ENCODE results near the gene LCE3A.

GRCh38 chr1:152596986-152597385, 25.9 kb downstream of the LCE3A start:
- TF ChIP-seq CHD2 (IDR thresholded peaks at IDR 0.05; ENCODE audit: low read length, partially characterized antibody) (no peak), POLR2A (IDR thresholded peaks at IDR 0.05; ENCODE audit: low read length) (no peak), PBX3 (IDR thresholded peaks at IDR 0.05) (no peak), JUN (IDR thresholded peaks at IDR 0.05) (no peak), EP300 (IDR thresholded peaks at IDR 0.05) (no peak)
- TF ChIP-seq, protein P1, sequence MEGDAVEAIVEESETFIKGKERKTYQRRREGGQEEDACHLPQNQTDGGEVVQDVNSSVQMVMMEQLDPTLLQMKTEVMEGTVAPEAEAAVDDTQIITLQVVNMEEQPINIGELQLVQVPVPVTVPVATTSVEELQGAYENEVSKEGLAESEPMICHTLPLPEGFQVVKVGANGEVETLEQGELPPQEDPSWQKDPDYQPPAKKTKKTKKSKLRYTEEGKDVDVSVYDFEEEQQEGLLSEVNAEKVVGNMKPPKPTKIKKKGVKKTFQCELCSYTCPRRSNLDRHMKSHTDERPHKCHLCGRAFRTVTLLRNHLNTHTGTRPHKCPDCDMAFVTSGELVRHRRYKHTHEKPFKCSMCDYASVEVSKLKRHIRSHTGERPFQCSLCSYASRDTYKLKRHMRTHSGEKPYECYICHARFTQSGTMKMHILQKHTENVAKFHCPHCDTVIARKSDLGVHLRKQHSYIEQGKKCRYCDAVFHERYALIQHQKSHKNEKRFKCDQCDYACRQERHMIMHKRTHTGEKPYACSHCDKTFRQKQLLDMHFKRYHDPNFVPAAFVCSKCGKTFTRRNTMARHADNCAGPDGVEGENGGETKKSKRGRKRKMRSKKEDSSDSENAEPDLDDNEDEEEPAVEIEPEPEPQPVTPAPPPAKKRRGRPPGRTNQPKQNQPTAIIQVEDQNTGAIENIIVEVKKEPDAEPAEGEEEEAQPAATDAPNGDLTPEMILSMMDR (IDR thresholded peaks at IDR 0.05), result no peak
